Heart right ventricle (tissue), 16 donors: ENCODE measurements around the gene KLF16. TPM values are rescaled to one million over a fixed set of nuclear protein-coding genes. Genes with fewer than 3 reads are reported as not detected.
"Not testable (repeated sequence)": the region's sequence is repeated elsewhere in the genome, so short reads cannot be mapped to it uniquely, and the experiment has no call there.

Source experiments
- ATAC-seq, 8 donors: fragments of 200-7000 bp; cut with Tn5 transposase; one replicate each; pipeline ENCODE4 v1.9.1; 2020; ENCODE audit warnings: mild to moderate bottlenecking in 8 of 8, moderate library complexity in 8 of 8, moderate number of reproducible peaks in 1 of 8
- DNase-seq, 2 donors: peaks; one replicate each; pipeline ENCODE4 v3.0.0-alpha.2; 2020
- H3K27ac ChIP-seq, 10 donors: fragments of 200-600 bp; sonication (generic) in 2 of 10; one replicate each; pipeline versions ENCODE4 v1.5.0 to v1.8.0; 2020 to 2022; ENCODE audit warnings: mild to moderate bottlenecking in 3 of 10
- H3K27me3 ChIP-seq, 7 donors: fragments of 200-600 bp; one replicate each; pipeline ENCODE4 v1.8.0; 2021 to 2022; ENCODE audit warnings: mild to moderate bottlenecking in 2 of 7
- H3K36me3 ChIP-seq, 9 donors: fragments of 200-600 bp; sonication (generic) in 1 of 9; one replicate each; pipeline versions ENCODE4 v1.5.0 to v1.8.0; 2020 to 2022; ENCODE audit warnings: mild to moderate bottlenecking in 2 of 9
- H3K4me1 ChIP-seq, 9 donors: fragments of 200-600 bp; sonication (generic) in 1 of 9; one replicate each; pipeline versions ENCODE4 v1.5.0 to v1.8.0; 2020 to 2022; ENCODE audit warnings: mild to moderate bottlenecking in 4 of 9
- H3K4me3 ChIP-seq, 10 donors: fragments of 200-600 bp; sonication (generic) in 2 of 10; one replicate each; pipeline versions ENCODE4 v1.5.0 to v1.8.0; 2020 to 2022; ENCODE audit warnings: mild to moderate bottlenecking in 7 of 10, moderate library complexity in 2 of 10
- H3K9me3 ChIP-seq, 11 donors: fragments of 200-600 bp in 10 of 11; sonication (generic) in 2 of 11; one replicate each; pipeline versions ENCODE4 v1.5.0 to v1.8.0; 2013 to 2022; ENCODE audit warnings: mild to moderate bottlenecking in 2 of 11, control low read depth in 1 of 11, moderate library complexity in 1 of 11
- WGBS, 2 donors: extraction: QIAGEN DNeasy Blood & Tissue Kit; methylation state at CpG; one replicate each; pipeline ENCODE4 v1.1.7; 2013; ENCODE audit warnings: inconsistent platforms in 1 of 2; 5-methylcytosine and 5-hydroxymethylcytosine counted together
- intact Hi-C, 10 donors: fragments of 100-400 bp; cut with DNase I; formaldehyde crosslinking; loops; one replicate each; pipeline versions ENCODE4 v1.11.1 to v1.14.2; 2022
- polyA plus RNA-seq, 2 donors: library from polyadenylated mRNA; stranded (reverse); fragments of 200-250 nt; gene quantifications; one replicate each; pipeline ENCODE4 v1.2.3, GENCODE V29; 2013
- total RNA-seq, 10 donors: library from RNA; stranded (reverse); fragmentation: NEBNext Ultra II Directional in 3 of 10; extraction: Animal tissue kit (Norgen Biotek cat#: 25700) in 3 of 10; gene quantifications; one replicate each; pipeline versions ENCODE4 v1.2.1 to v1.2.4, GENCODE V29; 2021 to 2023
- TF ChIP-seq, protein P1 (sequence below), 9 donors: fragments of 200-600 bp; sonication (generic) in 2 of 9; IDR thresholded peaks; one replicate each; pipeline versions ENCODE4 v1.5.0 to v1.8.0; 2021 to 2022; ENCODE audit warnings: antibody characterized with exemption in 9 of 9, mild to moderate bottlenecking in 5 of 9, moderate library complexity in 1 of 9
- donor health status: Arrhythmogenic right ventricular cardiomyopathy.
- donor health status: ischemic (EF 13 %, LVEDD 7.1; RV severe dilation, severe dysfunction).
- donor health status: healthy with polysubstance abuse.
- donor health status: DM: no; HTN: yes; CAD: no.
- donor health status: DM: no; HTN: no; CAD: no.
- donor health status: ischemic (EF 25% LVEDD 6.9; RV normal size, moderate dysfunction).
- donor health status: ischemic (EF 25% LVEDD 5.7; RV mildly dilated, moderate dysfunction).
- donor health status: healthy.
- donor health status: DM: yes; HTN: yes; CAD: no.
- donor health status: Ischemic cardiomyopathy.
- donor health status: ischemic (EF 35%, LVEDD 5.7; RV mildly dilated, moderate dysfunction).
- donor health status: nonischemic (EF 11% LVEDD 7.7; RV severe dilation, severe dysfunction).
- donor health status: DM: yes; HTN: yes; CAD: no.
- donor health status: PGD.
- donor health status: ischemic (EF 29% LVEDD 5.4; RV normal size, mild dysfunction).
- donor health status: nonischemic (EF 23%, LVEDD 6.1; RV moderate dilation, normal function).

The KLF16 gene
- total and polyA plus RNA-seq, 12 donors, result 4.0 to 13.4 (median 7.6) TPM

DNA sequence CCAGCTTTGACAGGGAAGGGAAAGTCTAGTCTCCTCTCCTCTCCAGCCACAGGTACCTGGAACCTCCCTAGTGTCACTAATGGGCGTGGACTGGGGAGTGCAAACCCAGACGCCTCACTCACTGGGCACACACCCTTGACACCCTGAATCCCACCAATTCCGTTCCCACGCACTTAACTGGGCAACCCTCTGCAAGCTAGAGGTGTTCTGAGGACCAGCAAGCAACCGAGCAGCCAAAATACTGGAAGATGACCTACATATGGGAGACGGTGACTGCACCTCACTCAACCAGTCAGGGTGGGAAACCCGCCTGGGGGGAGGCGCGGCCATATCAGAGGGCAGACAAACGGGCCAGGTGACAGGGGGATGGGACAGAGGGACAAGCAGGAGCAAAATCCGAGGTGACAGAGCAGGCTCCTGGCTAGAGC is 20.9 kb upstream of the KLF16 start:
- no peaks in the 10 kb centered on the region for H3K27me3 ChIP-seq
- ATAC-seq (no peak), DNase-seq (no peak)
- H3K36me3 ChIP-seq, result peaks cover 0 to 19% (median 0%) of the 10 kb centered on the region in 9 donors
- TF ChIP-seq, protein P1, sequence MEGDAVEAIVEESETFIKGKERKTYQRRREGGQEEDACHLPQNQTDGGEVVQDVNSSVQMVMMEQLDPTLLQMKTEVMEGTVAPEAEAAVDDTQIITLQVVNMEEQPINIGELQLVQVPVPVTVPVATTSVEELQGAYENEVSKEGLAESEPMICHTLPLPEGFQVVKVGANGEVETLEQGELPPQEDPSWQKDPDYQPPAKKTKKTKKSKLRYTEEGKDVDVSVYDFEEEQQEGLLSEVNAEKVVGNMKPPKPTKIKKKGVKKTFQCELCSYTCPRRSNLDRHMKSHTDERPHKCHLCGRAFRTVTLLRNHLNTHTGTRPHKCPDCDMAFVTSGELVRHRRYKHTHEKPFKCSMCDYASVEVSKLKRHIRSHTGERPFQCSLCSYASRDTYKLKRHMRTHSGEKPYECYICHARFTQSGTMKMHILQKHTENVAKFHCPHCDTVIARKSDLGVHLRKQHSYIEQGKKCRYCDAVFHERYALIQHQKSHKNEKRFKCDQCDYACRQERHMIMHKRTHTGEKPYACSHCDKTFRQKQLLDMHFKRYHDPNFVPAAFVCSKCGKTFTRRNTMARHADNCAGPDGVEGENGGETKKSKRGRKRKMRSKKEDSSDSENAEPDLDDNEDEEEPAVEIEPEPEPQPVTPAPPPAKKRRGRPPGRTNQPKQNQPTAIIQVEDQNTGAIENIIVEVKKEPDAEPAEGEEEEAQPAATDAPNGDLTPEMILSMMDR (IDR thresholded peaks at IDR 0.05), result no peak
- H3K4me1 ChIP-seq, result peaks cover 27 to 67% (median 53%) of the 10 kb centered on the region in 9 donors
- H3K4me3 ChIP-seq, result peak overlapping the region; percentile 87 to 100 (median 96)
- H3K27ac ChIP-seq, result peak overlapping the region; percentile 89 to 99 (median 96)
- WGBS, 2 donors, result 5 to 8% methylated on average over 11 of the region's 11 CpGs
- intact Hi-C loops, result no loop called here
- no peaks in the 10 kb centered on the region for H3K9me3 ChIP-seq

DNA sequence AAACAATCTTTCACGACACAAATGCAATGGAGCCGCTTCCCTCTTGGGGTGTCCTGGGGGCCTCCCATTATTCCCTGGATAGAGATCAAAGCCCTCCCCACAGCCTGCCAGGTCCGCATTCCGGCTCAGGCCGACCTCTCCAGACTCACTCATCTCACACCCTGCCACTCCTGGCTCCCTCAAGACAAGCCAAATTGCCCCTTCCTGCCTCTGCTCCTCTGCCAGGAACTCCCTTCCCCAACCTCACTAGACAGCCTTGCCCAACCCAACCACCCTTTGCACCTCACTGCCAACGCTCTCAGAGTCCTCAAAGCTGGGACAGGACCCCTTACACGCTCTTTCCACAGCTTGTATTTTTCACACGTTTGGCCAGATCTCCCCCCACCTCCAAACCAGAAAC is 20.4 kb upstream of the KLF16 start:
- Histone ChIP-seq H3K4me1 (peaks cover 27 to 67% (median 54%) of the 10 kb centered on the region in 9 donors), H3K27me3 (no peaks in the 10 kb centered on the region), H3K4me3 (peak overlapping the region; percentile 12 to 100 (median 96)), H3K36me3 (peaks cover 0 to 24% (median 0%) of the 10 kb centered on the region in 9 donors), H3K27ac (peak overlapping the region; percentile 38 to 99 (median 96)), H3K9me3 (no peaks in the 10 kb centered on the region)
- intact Hi-C loops, result no loop called here
- DNase-seq (no peak), ATAC-seq (no peak)
- 22 to 25% methylated on average over 8 of the region's 8 CpGs for WGBS, 2 donors
- TF ChIP-seq, protein P1 (IDR thresholded peaks at IDR 0.05), result no peak

DNA sequence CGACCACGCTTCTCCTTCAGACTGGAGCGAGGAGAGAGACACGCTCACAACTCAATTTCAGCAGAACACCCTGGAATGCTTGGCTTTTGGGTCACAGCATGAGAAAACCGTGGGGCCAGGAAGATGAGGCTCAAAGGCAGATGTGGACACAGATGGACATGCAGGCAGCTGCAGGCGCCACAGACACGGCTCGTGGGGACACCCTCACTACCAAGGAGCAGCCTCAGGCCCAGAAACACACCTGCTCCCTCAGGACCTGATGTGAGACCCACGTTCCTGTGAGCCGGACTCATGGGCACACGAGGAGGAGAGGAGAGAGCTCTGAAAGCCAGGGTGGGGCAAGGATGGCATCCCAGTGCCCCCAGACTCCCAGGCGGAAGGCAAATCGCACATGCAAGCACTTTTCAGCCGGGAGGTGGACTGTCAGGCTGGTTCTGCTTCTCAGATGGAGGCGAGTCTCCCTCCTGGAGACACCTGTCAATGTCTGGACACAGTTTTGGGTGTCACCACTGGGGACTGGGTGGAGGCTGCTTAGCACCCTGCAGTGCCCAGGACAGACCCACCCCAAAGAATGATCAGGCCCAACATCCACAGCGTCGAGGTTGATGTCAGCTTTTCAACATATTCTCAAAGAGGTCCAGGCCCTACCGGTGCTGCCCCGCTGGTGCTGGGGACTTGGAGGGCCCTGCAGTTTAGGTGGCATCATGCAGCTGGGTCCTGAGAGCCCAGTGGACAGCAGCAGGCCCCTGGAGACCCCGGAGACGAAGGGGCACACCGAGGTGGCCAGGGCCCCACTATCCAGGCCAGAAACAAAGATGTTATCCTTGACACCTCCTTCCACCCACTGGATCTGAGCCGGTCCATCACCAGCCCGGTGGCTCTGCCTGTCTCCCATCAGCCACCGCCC is 19.7 kb upstream of the KLF16 start:
- peaks cover 27 to 66% (median 56%) of the 10 kb centered on the region in 9 donors for H3K4me1 ChIP-seq
- WGBS, 2 donors, result 48 to 52% methylated on average over 25 of the region's 25 CpGs
- H3K27ac ChIP-seq, result peak overlapping the region; percentile 38 to 99 (median 96)
- intact Hi-C loops, result no loop called here
- no peaks in the 10 kb centered on the region for H3K27me3 ChIP-seq
- ATAC-seq (no peak), DNase-seq (no peak)
- no peaks in the 10 kb centered on the region for H3K9me3 ChIP-seq
- TF ChIP-seq, protein P1 (IDR thresholded peaks at IDR 0.05), result no peak
- peak overlapping the region; percentile 12 to 100 (median 96) for H3K4me3 ChIP-seq
- H3K36me3 ChIP-seq, result peaks cover 0 to 29% (median 0%) of the 10 kb centered on the region in 9 donors

DNA sequence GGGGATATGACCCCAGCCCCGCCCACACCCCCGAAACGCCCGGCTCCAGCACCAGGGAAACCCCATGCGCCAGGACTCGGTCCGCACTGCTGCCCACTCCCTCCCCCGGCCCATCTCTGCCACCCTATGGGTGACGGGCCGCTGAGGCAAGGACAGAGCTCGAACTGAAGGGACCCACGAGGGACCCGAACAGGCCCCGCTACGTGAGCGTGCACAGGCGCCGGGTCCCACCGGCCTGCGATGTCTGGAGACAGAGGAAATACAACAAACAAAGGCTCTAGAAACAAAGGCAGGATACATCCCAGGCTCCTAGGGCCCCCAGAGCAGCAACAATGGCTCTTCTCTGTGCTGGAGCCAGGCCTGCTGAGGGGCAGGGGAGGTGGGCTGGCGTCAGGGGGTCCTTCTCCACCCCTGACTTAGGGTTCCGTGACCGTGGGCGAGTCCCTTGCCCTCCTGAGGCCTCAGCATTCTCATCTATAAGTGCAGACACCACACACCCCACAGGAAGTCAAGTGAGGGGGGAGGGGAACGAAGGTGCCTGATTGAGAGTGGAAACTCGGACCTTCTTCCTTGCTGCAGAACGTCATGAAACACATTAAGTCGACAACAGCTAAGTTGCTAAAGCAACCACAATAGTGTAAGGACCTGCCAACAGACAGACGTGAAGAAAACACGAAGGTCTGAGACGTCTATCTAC is 18.9 kb upstream of the KLF16 start:
- peaks cover 27 to 61% (median 54%) of the 10 kb centered on the region in 9 donors for H3K4me1 ChIP-seq

DNA sequence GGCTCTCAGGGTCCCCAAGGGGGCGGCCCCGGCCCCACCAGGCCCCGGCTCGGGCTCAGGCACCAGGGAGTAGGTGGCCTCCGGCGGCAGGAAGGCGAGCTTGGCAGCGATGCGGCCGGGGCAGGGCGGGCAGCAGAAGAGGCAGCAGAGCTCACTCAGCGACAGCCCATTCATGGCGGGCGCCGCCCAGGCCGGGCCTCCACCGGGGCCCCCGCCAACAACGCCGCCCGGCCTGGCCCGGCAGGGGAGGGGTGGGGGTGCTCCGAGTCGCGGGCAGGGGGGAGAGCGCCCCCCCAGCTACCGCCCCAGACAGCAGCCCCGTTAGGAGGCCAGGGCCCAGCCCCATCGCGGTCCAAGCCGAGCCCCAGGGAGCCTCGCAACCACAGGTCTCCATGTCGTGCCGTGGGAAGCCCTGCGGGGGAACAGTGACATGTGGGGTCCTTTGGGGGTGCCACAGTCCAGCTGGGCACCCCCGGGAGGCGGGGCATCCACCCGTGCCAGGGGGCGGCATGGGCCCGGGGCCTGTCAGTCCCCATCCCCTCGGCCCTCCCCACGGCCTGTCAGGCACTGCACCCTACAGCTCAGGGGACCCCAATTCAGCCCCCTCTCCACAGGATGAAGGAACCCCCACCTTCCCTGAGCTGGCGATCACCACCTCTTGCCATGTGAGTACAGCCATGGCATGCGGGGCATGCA is 18.2 kb upstream of the KLF16 start:
- 53 to 64% methylated on average over 18 to 44 of the region's 44 CpGs for WGBS, 2 donors
- H3K27ac ChIP-seq, result peak overlapping the region; percentile 38 to 99 (median 96)

More for the DNA sequence above, 18.9 kb upstream of the KLF16 start:
- TF ChIP-seq, protein P1 (IDR thresholded peaks at IDR 0.05), result no peak
- 50 to 51% methylated on average over 31 of the region's 31 CpGs for WGBS, 2 donors
- H3K27me3 ChIP-seq, result no peaks in the 10 kb centered on the region
- no peaks in the 10 kb centered on the region for H3K9me3 ChIP-seq
- peak overlapping the region in 9 of 10 donors; percentile 28 to 100 (median 96) for H3K4me3 ChIP-seq
- intact Hi-C loops, result no loop called here
- peak overlapping the region; percentile 38 to 99 (median 96) for H3K27ac ChIP-seq
- ATAC-seq (peak; percentile 3 to 63 (median 46)), DNase-seq (no peak)
- peaks cover 0 to 29% (median 0%) of the 10 kb centered on the region in 9 donors for H3K36me3 ChIP-seq

More for the DNA sequence above, 18.2 kb upstream of the KLF16 start:
- Histone ChIP-seq H3K4me3 (peak overlapping the region in 9 of 10 donors; percentile 28 to 100 (median 96)), H3K4me1 (peaks cover 28 to 61% (median 51%) of the 10 kb centered on the region in 9 donors), H3K36me3 (peaks cover 0 to 29% (median 0%) of the 10 kb centered on the region in 9 donors)
- H3K27me3 ChIP-seq, H3K9me3 ChIP-seq, intact Hi-C loops, DNase-seq: not testable (repeated sequence)
- ATAC-seq, result peak in 3 of 8 donors; percentile 1 to 13 (median 2)
